ENCODE data around the gene RNF144A. TPM values are rescaled to one million over a fixed set of nuclear protein-coding genes. Genes with fewer than 3 reads are reported as not detected.

RNF144A gene
- total RNA-seq, 1 experiment from 2014 or later = 9.5 TPM

DNA sequence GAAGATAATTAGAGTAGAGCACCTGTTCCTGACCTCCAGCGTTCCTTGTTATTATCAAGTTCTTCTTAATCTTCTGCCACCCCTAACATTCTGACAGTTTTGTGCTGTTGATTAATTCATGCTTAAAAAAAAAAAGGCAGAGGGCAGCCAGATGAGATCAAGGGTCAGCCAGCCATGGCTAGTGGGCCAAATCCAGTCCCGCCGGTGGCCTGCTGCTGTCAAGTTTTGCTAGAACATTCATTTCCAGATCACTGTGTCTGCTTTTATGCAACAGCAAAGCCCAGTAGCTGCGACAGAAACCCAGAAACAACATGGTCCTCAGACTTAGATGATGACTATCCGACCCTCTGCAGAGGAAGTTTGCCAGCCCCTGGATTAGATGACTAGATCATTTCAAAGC lies 101.6 kb downstream of the RNF144A start:
- BruUV-seq (replicated peaks) = no TSS peak
- Histone ChIP-seq H2AFZ (ENCODE audit: low read length) (no peak overlapping the region), H3K9me3 (ENCODE audit: low read length) (no peaks in the 10 kb centered on the region), H3K4me3 (ENCODE audit: low read length) (no peak overlapping the region), H3K9ac (ENCODE audit: low read length) (no peak overlapping the region), H3K27ac (ENCODE audit: low read length) (no peak overlapping the region), H3K4me2 (ENCODE audit: low read length) (no peak overlapping the region), H3K27me3 (ENCODE audit: low read length) (no peaks in the 10 kb centered on the region), H3K79me2 (ENCODE audit: low read length) (no peaks in the 10 kb centered on the region), H4K20me1 (ENCODE audit: low read length) (no peaks in the 10 kb centered on the region), H3K4me1 (ENCODE audit: insufficient read depth, low read length) (peaks cover 16% of the 10 kb centered on the region), H3K36me3 (ENCODE audit: low read depth, low read length) (no peaks in the 10 kb centered on the region), H3K9me2 (replicated peaks; ENCODE audit: low read length) (no peaks in the 10 kb centered on the region), H3F3A (ENCODE audit: low read length, unreplicated experiment) (no peaks in the 10 kb centered on the region)
- TF ChIP-seq, protein P1, sequence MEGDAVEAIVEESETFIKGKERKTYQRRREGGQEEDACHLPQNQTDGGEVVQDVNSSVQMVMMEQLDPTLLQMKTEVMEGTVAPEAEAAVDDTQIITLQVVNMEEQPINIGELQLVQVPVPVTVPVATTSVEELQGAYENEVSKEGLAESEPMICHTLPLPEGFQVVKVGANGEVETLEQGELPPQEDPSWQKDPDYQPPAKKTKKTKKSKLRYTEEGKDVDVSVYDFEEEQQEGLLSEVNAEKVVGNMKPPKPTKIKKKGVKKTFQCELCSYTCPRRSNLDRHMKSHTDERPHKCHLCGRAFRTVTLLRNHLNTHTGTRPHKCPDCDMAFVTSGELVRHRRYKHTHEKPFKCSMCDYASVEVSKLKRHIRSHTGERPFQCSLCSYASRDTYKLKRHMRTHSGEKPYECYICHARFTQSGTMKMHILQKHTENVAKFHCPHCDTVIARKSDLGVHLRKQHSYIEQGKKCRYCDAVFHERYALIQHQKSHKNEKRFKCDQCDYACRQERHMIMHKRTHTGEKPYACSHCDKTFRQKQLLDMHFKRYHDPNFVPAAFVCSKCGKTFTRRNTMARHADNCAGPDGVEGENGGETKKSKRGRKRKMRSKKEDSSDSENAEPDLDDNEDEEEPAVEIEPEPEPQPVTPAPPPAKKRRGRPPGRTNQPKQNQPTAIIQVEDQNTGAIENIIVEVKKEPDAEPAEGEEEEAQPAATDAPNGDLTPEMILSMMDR (conservative IDR thresholded peaks at IDR 0.05; ENCODE audit: low read depth, low read length) = no peak
- no peak for TF ChIP-seq EZH2phosphoT487 (IDR thresholded peaks at IDR 0.05; ENCODE audit: borderline replicate concordance, low read length)
- CTCF ChIA-PET = no interaction called here
- no peak for ATAC-seq
- POLR2A ChIA-PET (ENCODE audit: unreplicated experiment) = no interaction called here
- DNase-seq = no peak
- intact Hi-C loops (cut with micrococcal nuclease) = no loop called here

DNA sequence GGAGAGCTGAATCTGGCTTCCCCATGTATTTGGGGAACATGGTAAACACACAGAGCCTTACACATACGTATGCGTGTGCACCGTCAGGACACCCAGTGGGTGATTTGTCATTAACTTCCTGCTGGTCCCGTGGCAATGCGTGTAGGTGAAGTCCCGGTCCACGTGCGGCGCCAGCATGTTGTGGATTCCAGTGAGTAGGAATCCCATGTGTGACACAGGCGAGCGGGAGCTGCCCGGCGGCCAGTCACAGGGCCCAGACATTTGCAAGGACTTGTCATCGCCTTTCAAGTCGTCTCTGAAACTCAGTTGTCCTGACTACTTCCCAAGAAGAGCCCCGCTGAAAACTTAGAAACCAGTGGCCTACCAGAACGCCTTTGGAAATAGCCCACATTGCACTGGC lies 102.0 kb downstream of the RNF144A start:
- no peaks in the 10 kb centered on the region for H3K36me3 ChIP-seq (ENCODE audit: low read depth, low read length)
- H3K9ac ChIP-seq (ENCODE audit: low read length) = no peak overlapping the region
- ATAC-seq (no peak), DNase-seq (no peak)
- intact Hi-C loops (cut with micrococcal nuclease) = no loop called here
- H3K27ac ChIP-seq (ENCODE audit: low read length) = no peak overlapping the region
- TF ChIP-seq, protein P1 (conservative IDR thresholded peaks at IDR 0.05; ENCODE audit: low read depth, low read length) = no peak
- no peak for TF ChIP-seq EZH2 (IDR thresholded peaks at IDR 0.05; ENCODE audit: low read length, unreplicated experiment)
- no peak for TF ChIP-seq EZH2phosphoT487 (IDR thresholded peaks at IDR 0.05; ENCODE audit: borderline replicate concordance, low read length)
- no peak overlapping the region for H3K4me2 ChIP-seq (ENCODE audit: low read length)
- no peaks in the 10 kb centered on the region for H3F3A ChIP-seq (ENCODE audit: low read length, unreplicated experiment)
- H3K9me3 ChIP-seq (ENCODE audit: low read length) = no peaks in the 10 kb centered on the region
- H3K79me2 ChIP-seq (ENCODE audit: low read length) = no peaks in the 10 kb centered on the region
- no peaks in the 10 kb centered on the region for H3K9me2 ChIP-seq (replicated peaks; ENCODE audit: low read length)
- H3K4me3 ChIP-seq (ENCODE audit: low read length) = no peak overlapping the region
- ChIA-PET CTCF (no interaction called here), POLR2A (ENCODE audit: unreplicated experiment) (no interaction called here)
- no peak overlapping the region for H2AFZ ChIP-seq (ENCODE audit: low read length)
- H4K20me1 ChIP-seq (ENCODE audit: low read length) = no peaks in the 10 kb centered on the region
- H3K27me3 ChIP-seq (ENCODE audit: low read length) = no peaks in the 10 kb centered on the region
- H3K4me1 ChIP-seq (ENCODE audit: insufficient read depth, low read length) = peaks cover 12% of the 10 kb centered on the region
- no TSS peak for BruUV-seq (replicated peaks)

DNA sequence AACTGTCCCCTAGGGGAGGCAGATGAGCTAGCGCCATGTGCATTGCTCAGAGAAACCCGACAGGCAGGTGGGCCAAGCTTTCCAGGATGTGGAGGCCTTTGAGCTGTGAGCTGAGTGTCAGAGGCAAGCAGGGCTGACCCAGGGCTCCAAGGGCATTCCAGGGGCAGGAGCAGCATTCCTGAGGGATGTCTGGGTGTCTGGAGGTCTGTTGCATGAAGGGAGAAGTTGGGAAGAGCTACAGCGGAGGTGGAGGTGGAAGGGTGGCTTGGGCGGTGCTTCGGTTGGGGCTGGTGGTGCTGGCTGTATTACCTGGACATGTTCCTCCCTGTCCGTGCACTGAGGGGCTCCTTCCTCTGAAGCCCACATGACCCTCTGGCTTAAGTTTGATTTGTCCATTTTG lies 102.8 kb downstream of the RNF144A start:
- H3K36me3 ChIP-seq (ENCODE audit: low read depth, low read length) = no peaks in the 10 kb centered on the region
- no peak overlapping the region for H3K4me3 ChIP-seq (ENCODE audit: low read length)
- no peak overlapping the region for H3K27ac ChIP-seq (ENCODE audit: low read length)
- no peaks in the 10 kb centered on the region for H3K9me3 ChIP-seq (ENCODE audit: low read length)
- ChIA-PET POLR2A (ENCODE audit: unreplicated experiment) (no interaction called here), CTCF (no interaction called here)
- no peak overlapping the region for H3K9ac ChIP-seq (ENCODE audit: low read length)
- BruUV-seq (replicated peaks) = no TSS peak
- ATAC-seq (no peak), DNase-seq (no peak)
- no peaks in the 10 kb centered on the region for H4K20me1 ChIP-seq (ENCODE audit: low read length)
- peaks cover 3% of the 10 kb centered on the region; the same call in 1 of the 2 replicates for H3K4me1 ChIP-seq (ENCODE audit: insufficient read depth, low read length)
- no peaks in the 10 kb centered on the region for H3F3A ChIP-seq (ENCODE audit: low read length, unreplicated experiment)
- no peak overlapping the region for H2AFZ ChIP-seq (ENCODE audit: low read length)
- no peaks in the 10 kb centered on the region for H3K9me2 ChIP-seq (replicated peaks; ENCODE audit: low read length)
- intact Hi-C loops (cut with micrococcal nuclease) = no loop called here
- TF ChIP-seq, protein P1 (conservative IDR thresholded peaks at IDR 0.05; ENCODE audit: low read depth, low read length) = no peak
- TF ChIP-seq EZH2 (IDR thresholded peaks at IDR 0.05; ENCODE audit: low read length, unreplicated experiment) = no peak
- TF ChIP-seq EZH2phosphoT487 (IDR thresholded peaks at IDR 0.05; ENCODE audit: borderline replicate concordance, low read length) = no peak
- no peaks in the 10 kb centered on the region for H3K27me3 ChIP-seq (ENCODE audit: low read length)
- H3K4me2 ChIP-seq (ENCODE audit: low read length) = no peak overlapping the region
- no peaks in the 10 kb centered on the region for H3K79me2 ChIP-seq (ENCODE audit: low read length)
